ENCODE measurements around the gene ACACA. TPM values are rescaled to one million over a fixed set of nuclear protein-coding genes. Genes with fewer than 3 reads are reported as not detected.

Gene ACACA
- total RNA-seq, 1 donor from 2014 or later: 122 TPM

DNA sequence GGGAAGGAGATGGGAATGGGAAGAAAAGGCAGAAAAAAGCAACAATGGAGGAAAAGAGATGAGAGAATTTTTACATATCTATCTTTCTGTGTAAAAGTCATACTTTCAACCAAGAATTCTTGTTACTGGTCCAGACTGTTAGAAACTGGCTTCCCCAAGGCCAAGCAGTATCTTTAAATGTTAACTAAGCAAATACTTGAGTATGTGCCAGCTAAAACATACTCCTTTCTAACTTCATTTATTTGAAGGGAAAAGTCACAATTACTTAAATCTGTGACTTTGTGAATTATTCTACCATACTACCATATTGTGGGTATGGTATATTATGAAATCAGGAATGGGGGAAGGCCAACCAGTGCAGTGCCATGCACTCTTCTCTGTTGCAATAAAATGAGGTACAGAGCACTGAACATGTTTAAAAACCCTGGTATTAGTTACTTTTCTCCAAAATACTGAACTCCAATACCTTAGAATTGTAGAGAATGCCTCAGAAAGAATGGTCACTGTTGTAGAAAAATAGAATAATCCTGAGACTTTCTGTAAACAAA is 123.1 kb downstream of the ACACA start:
- Mint-ChIP-seq H3K4me1 (peaks cover 6% of the 10 kb centered on the region), H3K27ac (no peak overlapping the region), H3K27me3 (no peaks in the 10 kb centered on the region), H3K36me3 (ENCODE audit: low read depth) (peaks cover 31% of the 10 kb centered on the region), H3K9me3 (no peaks in the 10 kb centered on the region), H3K4me3 (no peak overlapping the region)
- intact Hi-C loops (cut with micrococcal nuclease): no loop called here
- no peak for DNase-seq

DNA sequence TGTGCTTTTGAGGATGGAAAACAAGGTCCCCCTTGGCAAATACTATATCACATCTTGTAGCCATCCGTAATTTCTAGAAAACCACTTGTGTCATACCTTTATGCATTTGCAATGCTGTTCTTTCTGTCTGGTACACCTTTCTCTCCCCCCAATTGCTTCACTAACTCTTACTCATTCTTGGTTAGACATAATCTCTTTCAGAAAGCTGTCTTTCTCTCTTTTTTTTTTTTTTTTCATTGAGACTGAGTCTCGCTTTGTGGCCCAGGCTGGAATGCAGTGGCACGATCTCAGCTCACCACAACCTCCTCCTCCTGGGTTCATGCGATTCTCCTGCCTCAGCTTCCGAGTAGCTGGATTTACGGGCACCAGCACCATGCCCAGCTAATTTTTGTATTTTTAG is 125.8 kb downstream of the ACACA start:
- no peaks in the 10 kb centered on the region for H3K27me3 Mint-ChIP-seq
- no peaks in the 10 kb centered on the region for H3K9me3 Mint-ChIP-seq
- peaks cover 9% of the 10 kb centered on the region for H3K4me1 Mint-ChIP-seq
- H3K27ac Mint-ChIP-seq: no peak overlapping the region
- no peak overlapping the region for H3K4me3 Mint-ChIP-seq
- intact Hi-C loops (cut with micrococcal nuclease): no loop called here
- no peak for DNase-seq
- peaks cover 43% of the 10 kb centered on the region for H3K36me3 Mint-ChIP-seq (ENCODE audit: low read depth)

GRCh38 chr17:37278247-37278894 is 128.3 kb downstream of the ACACA start:
- Mint-ChIP-seq H3K36me3 (ENCODE audit: low read depth) (peaks cover 56% of the 10 kb centered on the region), H3K4me1 (peaks cover 11% of the 10 kb centered on the region), H3K4me3 (no peak overlapping the region), H3K27me3 (no peaks in the 10 kb centered on the region), H3K9me3 (no peaks in the 10 kb centered on the region), H3K27ac (no peak overlapping the region)
- intact Hi-C loops (cut with micrococcal nuclease): no loop called here
- DNase-seq: no peak

- peaks cover 11% of the 10 kb centered on the region for H3K4me1 Mint-ChIP-seq
- H3K27ac Mint-ChIP-seq: peak overlapping the region; percentile 57
- no peak for DNase-seq
- H3K4me3 Mint-ChIP-seq: no peak overlapping the region
- intact Hi-C loops (cut with micrococcal nuclease): no loop called here
- H3K36me3 Mint-ChIP-seq (ENCODE audit: low read depth): peaks cover 44% of the 10 kb centered on the region
- H3K9me3 Mint-ChIP-seq: no peaks in the 10 kb centered on the region
- H3K27me3 Mint-ChIP-seq: no peaks in the 10 kb centered on the region
These were observed 130.2 kb downstream of the ACACA start for GRCh38 chr17:37276475-37276874.

DNA sequence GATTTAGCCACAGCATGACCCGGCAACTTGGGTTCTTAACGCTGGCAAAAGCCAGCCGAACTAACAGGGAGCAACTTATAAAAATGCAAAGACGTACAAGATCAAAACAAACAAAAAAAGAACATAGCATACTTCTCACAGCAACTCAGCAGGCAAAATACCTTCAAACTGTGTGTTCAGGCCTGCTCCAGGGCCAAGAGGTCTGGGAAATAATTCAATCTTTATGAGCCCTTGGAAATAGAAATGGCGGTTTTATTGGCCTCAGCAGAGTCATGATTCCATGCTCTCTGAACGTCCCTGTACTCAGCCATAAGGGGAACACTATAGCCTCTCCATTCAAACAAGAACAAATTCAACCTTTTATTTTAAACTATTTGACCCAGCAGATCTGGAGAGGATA is 132.2 kb downstream of the ACACA start:
- H3K36me3 Mint-ChIP-seq (ENCODE audit: low read depth): peaks cover 48% of the 10 kb centered on the region
- H3K4me3 Mint-ChIP-seq: no peak overlapping the region
- H3K27ac Mint-ChIP-seq: no peak overlapping the region
- H3K4me1 Mint-ChIP-seq: peaks cover 11% of the 10 kb centered on the region
- no peaks in the 10 kb centered on the region for H3K9me3 Mint-ChIP-seq
- intact Hi-C loops (cut with micrococcal nuclease): no loop called here
- no peak for DNase-seq
- H3K27me3 Mint-ChIP-seq: no peaks in the 10 kb centered on the region

GRCh38 chr17:37273409-37274051 is 133.1 kb downstream of the ACACA start:
- intact Hi-C loops (cut with micrococcal nuclease): no loop called here
- Mint-ChIP-seq H3K4me3 (no peak overlapping the region), H3K27ac (no peak overlapping the region), H3K9me3 (no peaks in the 10 kb centered on the region), H3K36me3 (ENCODE audit: low read depth) (peaks cover 53% of the 10 kb centered on the region), H3K27me3 (no peaks in the 10 kb centered on the region), H3K4me1 (peaks cover 11% of the 10 kb centered on the region)
- no peak for DNase-seq

DNA sequence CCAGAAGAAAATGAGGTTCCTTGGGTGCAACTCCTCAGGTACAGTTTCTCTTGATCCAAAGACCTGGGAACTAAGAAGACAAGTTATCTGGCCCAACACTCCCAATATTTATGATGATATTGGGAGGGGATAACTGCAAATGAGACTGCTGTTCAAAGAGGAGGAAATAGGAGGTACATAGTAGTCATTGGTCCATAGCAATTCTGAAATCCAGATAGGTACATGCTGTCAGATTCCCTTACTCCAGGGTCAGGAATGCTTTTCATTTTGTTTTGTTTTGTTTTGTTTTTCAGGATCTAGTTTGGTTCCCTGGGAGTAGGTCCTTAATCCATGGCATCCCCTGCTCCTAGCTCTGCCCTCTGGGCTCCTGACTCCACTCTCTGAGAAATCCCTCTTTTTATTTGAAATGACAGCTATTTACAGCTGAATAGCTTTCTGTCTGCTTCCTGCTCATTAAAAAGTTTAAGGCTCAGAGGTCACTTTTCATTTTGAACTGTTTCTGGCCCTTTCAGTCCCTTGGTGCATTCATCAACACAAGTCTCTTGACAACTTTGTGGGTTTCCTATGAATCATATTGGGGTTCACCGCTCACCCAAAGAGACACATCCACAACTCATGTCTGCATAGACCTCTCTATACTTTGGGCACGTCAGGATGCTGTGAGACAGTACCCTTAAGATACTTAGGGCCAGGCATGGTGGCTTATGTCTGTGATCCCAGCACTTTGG is 141.0 kb downstream of the ACACA start:
- H3K27ac Mint-ChIP-seq: no peak overlapping the region
- no peak for DNase-seq
- H3K9me3 Mint-ChIP-seq: peaks cover 13% of the 10 kb centered on the region
- no peaks in the 10 kb centered on the region for H3K27me3 Mint-ChIP-seq
- peaks cover 77% of the 10 kb centered on the region for H3K36me3 Mint-ChIP-seq (ENCODE audit: low read depth)
- intact Hi-C loops (cut with micrococcal nuclease): no loop called here
- H3K4me3 Mint-ChIP-seq: no peak overlapping the region
- no peaks in the 10 kb centered on the region for H3K4me1 Mint-ChIP-seq

DNA sequence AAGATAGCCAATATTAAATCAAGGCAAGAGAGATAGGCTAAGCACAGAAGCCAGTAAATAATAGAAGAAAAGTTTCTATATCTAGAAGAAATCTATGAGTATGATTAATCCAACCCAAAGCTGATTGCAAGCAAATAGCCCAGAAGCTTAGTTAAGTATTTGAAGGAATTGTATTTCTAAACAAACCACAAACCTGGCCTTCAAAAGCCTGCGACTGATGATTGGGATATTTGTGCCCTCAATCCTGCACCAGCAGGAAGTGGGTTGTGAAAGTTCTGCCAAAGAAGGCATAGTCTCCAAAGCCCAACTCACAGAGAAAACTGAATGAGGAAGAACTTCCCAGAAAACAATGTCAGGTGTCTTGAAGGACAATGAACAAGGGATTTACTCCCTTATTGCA is 145.3 kb downstream of the ACACA start:
- no peak overlapping the region for H3K4me3 Mint-ChIP-seq
- peaks cover 51% of the 10 kb centered on the region for H3K36me3 Mint-ChIP-seq (ENCODE audit: low read depth)
- intact Hi-C loops (cut with micrococcal nuclease): no loop called here
- H3K9me3 Mint-ChIP-seq: peaks cover 4% of the 10 kb centered on the region
- H3K4me1 Mint-ChIP-seq: no peaks in the 10 kb centered on the region
- H3K27me3 Mint-ChIP-seq: no peaks in the 10 kb centered on the region
- DNase-seq: no peak
- no peak overlapping the region for H3K27ac Mint-ChIP-seq

DNA sequence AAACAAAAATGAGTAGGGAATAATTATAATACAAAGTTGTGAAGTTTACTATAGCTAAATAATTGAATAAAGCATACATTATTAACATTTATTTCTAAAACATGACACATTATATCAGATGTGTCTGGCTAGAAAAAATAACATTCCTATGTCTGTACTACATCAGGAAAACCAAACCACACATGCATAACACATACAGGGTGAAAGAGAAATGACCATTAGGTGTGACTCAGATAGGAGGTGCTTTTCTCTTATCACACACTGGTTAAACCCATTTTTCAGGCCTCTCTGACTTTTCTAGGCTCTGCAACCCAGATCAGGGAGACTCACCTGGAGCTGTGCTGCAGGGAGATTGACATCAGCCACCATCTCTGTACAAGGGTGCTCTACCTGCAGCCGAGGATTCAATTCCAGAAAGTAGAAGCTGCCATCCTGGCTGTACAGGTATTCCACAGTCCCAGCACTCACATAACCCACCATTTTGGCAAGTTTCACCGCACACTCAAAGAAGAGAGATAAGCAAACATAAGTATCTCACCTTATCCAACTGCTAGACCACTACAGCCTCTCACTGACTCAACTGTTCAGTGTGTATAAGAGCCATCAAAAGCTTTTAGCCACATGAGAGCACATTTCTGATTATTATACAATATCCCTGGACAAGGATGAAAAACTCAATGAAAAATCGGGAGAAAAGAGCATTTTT is 147.5 kb downstream of the ACACA start:
- Mint-ChIP-seq H3K27ac (peak overlapping the region; percentile 11), H3K36me3 (ENCODE audit: low read depth) (peaks cover 35% of the 10 kb centered on the region), H3K4me1 (no peaks in the 10 kb centered on the region), H3K4me3 (no peak overlapping the region), H3K9me3 (no peaks in the 10 kb centered on the region), H3K27me3 (no peaks in the 10 kb centered on the region)
- intact Hi-C loops (cut with micrococcal nuclease): no loop called here
- no peak for DNase-seq

- DNase-seq: no peak
- no peaks in the 10 kb centered on the region for H3K9me3 Mint-ChIP-seq
- no peak overlapping the region for H3K4me3 Mint-ChIP-seq
- no peaks in the 10 kb centered on the region for H3K27me3 Mint-ChIP-seq
- no peak overlapping the region for H3K27ac Mint-ChIP-seq
- H3K36me3 Mint-ChIP-seq (ENCODE audit: low read depth): peaks cover 28% of the 10 kb centered on the region
- no peaks in the 10 kb centered on the region for H3K4me1 Mint-ChIP-seq
- intact Hi-C loops (cut with micrococcal nuclease): no loop called here
These were observed 150.0 kb downstream of the ACACA start for GRCh38 chr17:37256627-37257026.

DNA sequence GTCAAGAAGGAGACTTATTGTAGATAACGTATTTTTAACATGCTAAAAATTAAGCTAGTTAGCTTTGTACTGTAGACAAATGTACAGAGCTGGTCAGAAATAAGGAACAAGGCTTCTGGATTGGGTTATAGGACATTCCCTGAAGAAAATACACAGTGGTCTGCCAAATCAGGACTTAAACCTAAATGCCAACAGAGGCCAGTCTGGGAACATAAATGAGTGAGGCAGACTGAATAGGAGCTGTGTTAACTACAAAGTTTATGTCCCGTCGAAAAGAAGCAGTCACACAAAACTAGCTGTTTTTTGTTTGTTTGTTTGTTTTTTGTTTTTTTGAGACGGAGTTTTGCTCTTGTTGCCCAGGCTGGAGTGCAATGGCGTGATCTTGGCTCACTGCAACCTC is 151.2 kb downstream of the ACACA start:
- DNase-seq: no peak
- Mint-ChIP-seq H3K27ac (no peak overlapping the region), H3K4me3 (no peak overlapping the region), H3K36me3 (ENCODE audit: low read depth) (peaks cover 30% of the 10 kb centered on the region), H3K4me1 (no peaks in the 10 kb centered on the region), H3K27me3 (no peaks in the 10 kb centered on the region), H3K9me3 (no peaks in the 10 kb centered on the region)
- intact Hi-C loops (cut with micrococcal nuclease): no loop called here

DNA sequence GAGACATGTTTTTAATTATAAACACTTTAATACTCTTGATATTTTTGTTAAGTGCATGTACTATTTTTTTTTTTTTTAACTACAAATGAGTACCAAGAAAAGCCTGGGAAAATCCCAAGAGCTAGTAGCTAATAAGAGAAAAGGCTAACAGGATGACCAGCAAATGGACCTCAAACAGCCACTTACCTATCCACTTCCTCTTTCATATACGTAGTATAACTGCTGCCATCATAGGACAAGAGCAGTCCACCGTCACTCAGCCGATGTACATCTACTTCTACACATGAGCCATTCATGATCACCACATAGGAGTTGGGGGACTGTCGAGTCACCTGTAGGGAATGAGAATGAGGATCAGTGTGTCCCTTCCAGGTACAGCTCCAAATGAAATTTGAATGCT is 158.8 kb downstream of the ACACA start:
- intact Hi-C loops (cut with micrococcal nuclease): no loop called here
- no peak overlapping the region for H3K4me3 Mint-ChIP-seq
- H3K27me3 Mint-ChIP-seq: no peaks in the 10 kb centered on the region
- H3K4me1 Mint-ChIP-seq: peaks cover 2% of the 10 kb centered on the region
- H3K36me3 Mint-ChIP-seq (ENCODE audit: low read depth): peaks cover 54% of the 10 kb centered on the region
- no peaks in the 10 kb centered on the region for H3K9me3 Mint-ChIP-seq
- H3K27ac Mint-ChIP-seq: no peak overlapping the region
- DNase-seq: no peak

DNA sequence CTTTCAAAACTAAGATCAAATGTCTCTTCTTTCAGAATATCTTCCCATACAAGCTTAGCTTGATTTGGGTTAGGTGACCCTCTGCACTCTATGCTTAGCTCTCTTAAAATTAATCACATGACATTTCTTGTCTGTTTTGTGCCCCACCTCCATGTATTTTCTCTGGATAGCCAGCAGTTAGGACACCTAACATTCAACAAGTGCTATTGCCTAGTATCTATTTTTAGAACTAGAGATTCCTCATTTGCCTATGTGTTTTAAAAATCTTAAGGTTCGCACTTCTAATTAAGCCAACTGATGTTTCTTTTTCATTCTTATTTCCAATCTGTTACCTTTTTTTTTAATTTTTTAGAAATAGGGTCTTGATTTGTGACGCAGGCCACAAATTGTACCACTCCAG is 160.6 kb downstream of the ACACA start:
- Mint-ChIP-seq H3K4me3 (no peak overlapping the region), H3K4me1 (peaks cover 2% of the 10 kb centered on the region), H3K9me3 (no peaks in the 10 kb centered on the region), H3K27ac (no peak overlapping the region), H3K27me3 (no peaks in the 10 kb centered on the region), H3K36me3 (ENCODE audit: low read depth) (peaks cover 48% of the 10 kb centered on the region)
- DNase-seq: no peak
- intact Hi-C loops (cut with micrococcal nuclease): no loop called here

GRCh38 chr17:37240381-37240780 is 166.3 kb downstream of the ACACA start:
- Mint-ChIP-seq H3K27me3 (no peaks in the 10 kb centered on the region), H3K4me1 (no peaks in the 10 kb centered on the region), H3K9me3 (no peaks in the 10 kb centered on the region), H3K4me3 (no peak overlapping the region), H3K27ac (no peak overlapping the region), H3K36me3 (ENCODE audit: low read depth) (peaks cover 47% of the 10 kb centered on the region)
- no peak for DNase-seq
- intact Hi-C loops (cut with micrococcal nuclease): no loop called here

All from activated CD4-positive, alpha-beta T cell treated with anti-CD3 and anti-CD28 coated beads, Interleukin-2, amount 10 ng/mL, durations not matched to agents 24 days and 14 days (primary cell).